Measurements from ENCODE around the gene SLC34A1.

- TF ChIP-seq CTCF (IDR thresholded peaks at IDR 0.05) (no peak), POLR2A (IDR thresholded peaks at IDR 0.05) (no peak)
Measured at GRCh38 chr5:177371120-177372033, 12.9 kb upstream of the SLC34A1 start.
